GM12872 (cell line): ENCODE measurements around the gene WNT8A.

Source experiments
- CTCF ChIP-seq: IDR thresholded peaks from 3 replicates; pipeline ENCODE4 v1.5.1; 2011; ENCODE audit warnings: low read depth, mild to moderate bottlenecking, low read length, moderate library complexity; ENCODE audit not compliant: insufficient read depth

WNT8A gene

GRCh38 chr5:138053554-138053953 lies 30.3 kb upstream of the WNT8A start:
- TF ChIP-seq CTCF: no peak

- TF ChIP-seq CTCF: no peak
Measured at GRCh38 chr5:138054206-138054605, 29.6 kb upstream of the WNT8A start.

GRCh38 chr5:138054847-138055558 lies 28.8 kb upstream of the WNT8A start:
- no peak for TF ChIP-seq CTCF

- no peak for TF ChIP-seq CTCF
Measured at GRCh38 chr5:138064526-138064925, 19.3 kb upstream of the WNT8A start.

- peak; percentile 75 for TF ChIP-seq CTCF
Measured at GRCh38 chr5:138065102-138065501, 18.7 kb upstream of the WNT8A start.

- TF ChIP-seq CTCF: no peak
Measured at GRCh38 chr5:138067945-138068344, 15.9 kb upstream of the WNT8A start.

GRCh38 chr5:138068742-138069600 lies 14.9 kb upstream of the WNT8A start:
- TF ChIP-seq CTCF: peak; percentile 79
